Peyer's patch (tissue), 4 donors: Measurements from ENCODE around the gene MS4A18. TPM values are rescaled to one million over a fixed set of nuclear protein-coding genes. Genes with fewer than 3 reads are reported as not detected.

ENCODE experiments used
- DNase-seq, 3 donors: peaks; one replicate each; pipeline ENCODE4 v3.0.0-alpha.2; 2017 to 2019
- H3K27ac ChIP-seq, 4 donors: fragments of 200-600 bp; sonication (generic); one replicate each; pipeline ENCODE4 v1.5.1; 2016 to 2019
- H3K27me3 ChIP-seq, 2 donors: fragments of 200-600 bp; sonication (generic); one replicate each; pipeline ENCODE4 v1.5.1; 2019
- H3K36me3 ChIP-seq, 3 donors: fragments of 200-600 bp; sonication (generic); one replicate each; pipeline ENCODE4 v1.5.1; 2016 to 2019
- H3K4me1 ChIP-seq, 4 donors: fragments of 200-600 bp; sonication (generic); one replicate each; pipeline ENCODE4 v1.5.1; 2016 to 2019
- H3K4me3 ChIP-seq, 4 donors: fragments of 200-600 bp; sonication (generic); 1 replicate in 3 of 4; 2 replicates in 1 of 4; pipeline ENCODE4 v1.5.1; 2016 to 2019; ENCODE audit warnings: mild to moderate bottlenecking in 1 of 4
- H3K9me3 ChIP-seq, 4 donors: fragments of 200-600 bp; sonication (generic); one replicate each; pipeline ENCODE4 v1.5.1; 2016 to 2019; ENCODE audit warnings: mild to moderate bottlenecking in 1 of 4
- POLR2A ChIP-seq, 2 donors: fragments of 450-650 bp; IDR thresholded peaks; one replicate each; pipeline ENCODE4 v1.5.1; 2017; ENCODE audit warnings: antibody characterized with exemption in 2 of 2, mild to moderate bottlenecking in 2 of 2, moderate library complexity in 2 of 2
- total RNA-seq, 4 donors: library from RNA; depleted of rRNA; stranded (reverse); fragments of >200 nt; gene quantifications; one replicate each; pipeline ENCODE4 v1.1.0, GENCODE V29; 2016
- TF ChIP-seq, protein P1 (sequence below), 6 experiments: fragments of 450-650 bp in 4 of 6; fragments of 200-600 bp in 2 of 6; sonication (generic) in 1 of 6; IDR thresholded peaks; one replicate each; pipeline ENCODE4 v1.5.1; 2017 to 2019; ENCODE audit warnings: antibody characterized with exemption in 6 of 6, mild to moderate bottlenecking in 3 of 6, moderate library complexity in 1 of 6

MS4A18 gene
- total RNA-seq, 4 donors from 2014 or later, result 2.4 TPM; not detected in 3

DNA sequence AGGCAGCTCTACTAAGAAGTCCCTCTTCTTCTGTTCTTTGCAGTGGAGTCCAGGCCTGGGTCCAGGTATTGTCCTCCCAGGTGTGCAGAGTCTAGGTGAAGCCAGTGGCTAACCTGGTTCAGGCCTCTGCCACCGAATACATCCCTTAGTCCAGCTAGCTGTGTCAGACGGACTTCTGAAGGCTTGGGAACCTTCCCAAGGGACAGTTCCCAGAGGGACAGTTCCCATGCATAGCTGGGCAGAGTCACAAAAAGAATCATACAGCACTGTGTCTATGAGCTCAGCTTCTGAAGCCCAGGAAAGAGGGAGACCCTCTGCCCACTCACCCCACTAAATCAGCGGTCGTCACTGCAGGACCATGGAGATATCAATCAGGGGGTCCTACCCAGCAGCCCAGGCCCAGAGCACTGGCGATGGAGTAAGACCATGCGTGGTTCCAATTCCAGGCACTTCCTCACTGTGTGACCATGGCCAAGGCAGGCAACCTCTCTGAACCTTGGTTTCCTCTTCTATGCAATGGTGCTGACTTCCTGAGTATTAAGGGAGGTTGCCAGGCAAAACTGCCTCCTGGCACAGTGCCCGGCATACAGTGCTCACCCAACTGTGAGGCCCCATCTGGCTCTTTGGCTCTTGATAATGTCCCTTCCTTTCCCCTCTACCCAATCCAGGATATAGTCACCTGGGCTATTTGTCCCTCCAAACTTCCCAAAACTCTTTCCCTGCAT, 64.0 kb downstream of the MS4A18 start:
- TF ChIP-seq, protein P1, sequence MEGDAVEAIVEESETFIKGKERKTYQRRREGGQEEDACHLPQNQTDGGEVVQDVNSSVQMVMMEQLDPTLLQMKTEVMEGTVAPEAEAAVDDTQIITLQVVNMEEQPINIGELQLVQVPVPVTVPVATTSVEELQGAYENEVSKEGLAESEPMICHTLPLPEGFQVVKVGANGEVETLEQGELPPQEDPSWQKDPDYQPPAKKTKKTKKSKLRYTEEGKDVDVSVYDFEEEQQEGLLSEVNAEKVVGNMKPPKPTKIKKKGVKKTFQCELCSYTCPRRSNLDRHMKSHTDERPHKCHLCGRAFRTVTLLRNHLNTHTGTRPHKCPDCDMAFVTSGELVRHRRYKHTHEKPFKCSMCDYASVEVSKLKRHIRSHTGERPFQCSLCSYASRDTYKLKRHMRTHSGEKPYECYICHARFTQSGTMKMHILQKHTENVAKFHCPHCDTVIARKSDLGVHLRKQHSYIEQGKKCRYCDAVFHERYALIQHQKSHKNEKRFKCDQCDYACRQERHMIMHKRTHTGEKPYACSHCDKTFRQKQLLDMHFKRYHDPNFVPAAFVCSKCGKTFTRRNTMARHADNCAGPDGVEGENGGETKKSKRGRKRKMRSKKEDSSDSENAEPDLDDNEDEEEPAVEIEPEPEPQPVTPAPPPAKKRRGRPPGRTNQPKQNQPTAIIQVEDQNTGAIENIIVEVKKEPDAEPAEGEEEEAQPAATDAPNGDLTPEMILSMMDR (IDR thresholded peaks at IDR 0.05), result no peak
- no peak for TF ChIP-seq POLR2A (IDR thresholded peaks at IDR 0.05)
- DNase-seq, result peak in 1 of 3 donors; percentile 27
- no peaks in the 10 kb centered on the region for H3K36me3 ChIP-seq
- H3K4me3 ChIP-seq, result no peak overlapping the region
- no peaks in the 10 kb centered on the region for H3K9me3 ChIP-seq
- H3K4me1 ChIP-seq, result peaks cover 0 to 37% (median 2%) of the 10 kb centered on the region in 4 donors
- peak overlapping the region in 1 of 4 donors; percentile 36 for H3K27ac ChIP-seq
- H3K27me3 ChIP-seq, result no peaks in the 10 kb centered on the region

DNA sequence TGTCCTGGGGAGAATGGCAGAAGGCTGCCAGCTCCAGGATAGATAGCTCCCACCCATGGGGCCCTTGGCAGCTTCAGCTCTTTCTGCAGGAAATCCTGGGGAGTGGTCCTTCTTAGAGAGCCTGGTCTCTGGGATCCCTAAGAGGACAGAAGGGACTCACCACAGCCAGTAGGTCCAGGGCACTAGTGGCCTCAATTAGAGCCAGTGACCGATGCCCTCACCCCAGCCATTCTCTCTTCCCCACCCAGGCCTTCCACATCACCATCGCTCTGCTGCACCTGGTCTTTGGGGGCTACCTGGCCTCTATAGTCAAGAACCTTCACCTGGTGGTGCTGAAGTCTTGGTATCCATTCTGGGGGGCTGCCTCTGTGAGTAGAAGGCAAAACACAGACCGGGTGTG, 66.2 kb downstream of the MS4A18 start:
- Histone ChIP-seq H3K27me3 (no peaks in the 10 kb centered on the region), H3K4me1 (peaks cover 0 to 30% (median 2%) of the 10 kb centered on the region in 4 donors), H3K9me3 (no peaks in the 10 kb centered on the region), H3K36me3 (no peaks in the 10 kb centered on the region), H3K4me3 (no peak overlapping the region), H3K27ac (no peak overlapping the region)
- TF ChIP-seq, protein P1 (IDR thresholded peaks at IDR 0.05), result no peak
- no peak for TF ChIP-seq POLR2A (IDR thresholded peaks at IDR 0.05)
- DNase-seq, result peak in 1 of 3 donors; percentile 15

DNA sequence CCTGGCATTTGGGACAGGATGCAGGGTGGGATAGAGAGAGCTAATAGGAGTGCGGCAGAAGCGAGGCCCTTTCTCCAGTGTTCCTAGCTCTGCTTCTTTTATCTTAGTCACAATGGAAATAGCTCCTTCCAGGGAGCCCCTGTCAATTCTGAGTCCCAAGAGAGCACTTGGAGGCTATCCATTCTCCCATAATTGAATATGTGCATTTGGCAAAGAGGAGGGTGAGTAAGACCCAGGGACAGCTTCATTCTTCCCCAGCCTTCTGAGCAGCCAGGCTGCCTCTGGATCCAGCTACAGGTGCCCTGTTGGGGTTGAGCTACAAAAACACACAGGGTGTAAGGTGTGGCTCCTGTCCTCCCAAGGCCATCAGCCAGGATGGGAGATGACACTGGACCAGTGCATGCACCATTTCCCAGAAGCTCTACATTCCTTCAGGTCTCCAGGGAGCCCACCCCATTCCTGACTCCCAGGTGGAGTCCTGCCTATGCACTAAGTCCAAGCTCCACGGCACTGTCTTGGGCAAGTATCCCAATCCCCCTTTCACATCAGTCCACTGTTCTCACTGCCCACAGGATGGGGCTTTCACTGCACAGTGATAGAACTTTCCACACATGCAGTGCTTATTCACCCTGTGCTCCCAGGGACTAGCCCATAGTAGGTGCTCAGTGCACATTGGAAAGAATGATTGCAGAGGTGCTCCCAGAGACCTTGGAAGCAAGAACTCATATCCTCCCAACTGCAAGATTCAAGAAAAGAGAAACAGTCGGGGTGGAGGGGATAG, 66.8 kb downstream of the MS4A18 start:
- DNase-seq, result peak in 1 of 3 donors; percentile 23

DNA sequence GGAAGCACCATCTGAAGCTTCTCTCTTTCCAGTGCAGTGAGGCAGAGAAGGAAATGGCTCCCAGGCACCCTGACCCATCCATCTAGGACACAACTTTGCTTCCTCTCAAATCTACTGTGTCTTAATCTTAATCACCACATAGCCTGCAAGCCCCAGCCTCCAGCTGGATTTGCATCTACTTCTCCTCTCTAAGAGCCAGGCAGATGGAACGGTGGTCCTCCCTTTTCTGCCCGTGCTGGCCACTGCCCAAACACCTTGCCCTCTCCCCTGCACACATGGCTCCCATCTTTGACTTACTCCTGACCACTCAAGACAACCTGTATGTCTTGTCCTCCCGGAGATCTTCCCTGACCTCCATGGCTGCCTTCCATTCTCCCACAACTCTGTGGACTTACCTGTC, 68.0 kb downstream of the MS4A18 start:
- DNase-seq, result no peak
- Histone ChIP-seq H3K27me3 (no peaks in the 10 kb centered on the region), H3K36me3 (peaks cover 0 to 1% (median 0%) of the 10 kb centered on the region in 3 donors), H3K4me3 (no peak overlapping the region), H3K9me3 (no peaks in the 10 kb centered on the region), H3K4me1 (peaks cover 0 to 13% (median under 1%) of the 10 kb centered on the region in 4 donors), H3K27ac (no peak overlapping the region)
- TF ChIP-seq POLR2A (IDR thresholded peaks at IDR 0.05), result no peak
- TF ChIP-seq, protein P1 (IDR thresholded peaks at IDR 0.05), result no peak

More for the DNA sequence above, 66.8 kb downstream of the MS4A18 start:
- no peak for TF ChIP-seq POLR2A (IDR thresholded peaks at IDR 0.05)
- TF ChIP-seq, protein P1 (IDR thresholded peaks at IDR 0.05), result no peak
- Histone ChIP-seq H3K27ac (no peak overlapping the region), H3K27me3 (no peaks in the 10 kb centered on the region), H3K4me1 (peaks cover 0 to 24% (median 2%) of the 10 kb centered on the region in 4 donors), H3K4me3 (no peak overlapping the region), H3K9me3 (no peaks in the 10 kb centered on the region), H3K36me3 (no peaks in the 10 kb centered on the region)

Other genes with a start within 250 kb of the MS4A18 start
- not detected for gene MS4A12, start 231.9 kb upstream of the MS4A18 start, total RNA-seq
- gene MS4A13, start 209.3 kb upstream of the MS4A18 start, total RNA-seq, result not detected
- 100 to 1,000 TPM in 3 of 4 donors, 10 to 100 TPM in 1; 13.2 to 541 (median 356) TPM for gene MS4A8, start 25.1 kb upstream of the MS4A18 start, total RNA-seq
- 1 to 10 TPM in 1 of 4 donors, under 1 TPM in 1, not detected in 2; 0.54 to 1.6 TPM for gene MS4A15, start 32.1 kb downstream of the MS4A18 start, total RNA-seq
- gene MS4A10, start 60.6 kb downstream of the MS4A18 start, total RNA-seq, result 100 to 1,000 TPM in 3 of 4 donors, 1 to 10 TPM in 1; 5.0 to 338 (median 221) TPM
- 10 to 100 TPM in 2 of 4 donors, 1 to 10 TPM in 2; 8.7 to 33.0 (median 12.4) TPM for gene CCDC86, start 117.4 kb downstream of the MS4A18 start, total RNA-seq
- gene PTGDR2, start 131.2 kb downstream of the MS4A18 start, total RNA-seq, result 10 to 100 TPM in 1 of 4 donors, 1 to 10 TPM in 3; 1.5 to 18.2 (median 2.6) TPM
- gene ZP1, start 142.8 kb downstream of the MS4A18 start, total RNA-seq, result 1 to 10 TPM in 1 of 4 donors, not detected in 3; 2.1 TPM
- 10 to 100 TPM; 36.1 to 53.4 (median 46.5) TPM for gene PRPF19, start 181.9 kb downstream of the MS4A18 start, total RNA-seq
- 10 to 100 TPM; 26.3 to 40.5 (median 36.6) TPM for gene TMEM109, start 189.4 kb downstream of the MS4A18 start, total RNA-seq
- 10 to 100 TPM in 1 of 4 donors, 1 to 10 TPM in 3; 1.6 to 28.9 (median 4.0) TPM for gene TMEM132A, start 199.7 kb downstream of the MS4A18 start, total RNA-seq
- gene SLC15A3, start 227.5 kb downstream of the MS4A18 start, total RNA-seq, result 10 to 100 TPM in 1 of 4 donors, 1 to 10 TPM in 3; 3.7 to 61.9 (median 8.8) TPM
- 10 to 100 TPM in 1 of 4 donors, 1 to 10 TPM in 3; 3.3 to 15.7 (median 4.7) TPM for gene CD6, start 247.0 kb downstream of the MS4A18 start, total RNA-seq